Calu3 (cell line): ENCODE data around the gene NNAT. TPM values are rescaled to one million over a fixed set of nuclear protein-coding genes. Genes with fewer than 3 reads are reported as not detected.
"Not testable (repeated sequence)": the region's sequence is repeated elsewhere in the genome, so short reads cannot be mapped to it uniquely, and the experiment has no call there.

Experiments
- BruUV-seq: library from RNA; stranded (reverse); fragments of 400-500 nt; replicated peaks from 2 replicates; lab custom pipeline; 2021; lab: Mats Ljungman, UMichigan
- CTCF ChIA-PET: fragments of 300-600 bp; sonication (Branson Sonifier 250); formaldehyde crosslinking; loops from one replicate; lab custom pipeline; 2022; ENCODE audit warnings: antibody characterized with exemption; lab: Charles Lee
- DNase-seq: peaks from one replicate; pipeline ENCODE4 v3.0.0; 2022
- H3K27ac Mint-ChIP-seq: one replicate; pipeline ENCODE4 v1.8.0; 2022; ENCODE audit warnings: mixed read lengths; ENCODE audit not compliant: unreplicated experiment
- H3K27me3 Mint-ChIP-seq: one replicate; pipeline ENCODE4 v1.8.0; 2022; ENCODE audit warnings: mixed read lengths; ENCODE audit not compliant: unreplicated experiment
- H3K36me3 Mint-ChIP-seq: one replicate; pipeline ENCODE4 v1.8.0; 2022; ENCODE audit warnings: mild to moderate bottlenecking, moderate library complexity, mixed read lengths; ENCODE audit not compliant: insufficient read depth, unreplicated experiment
- H3K4me1 Mint-ChIP-seq: one replicate; pipeline ENCODE4 v1.8.0; 2022; ENCODE audit warnings: mild to moderate bottlenecking, low read depth, mixed read lengths; ENCODE audit not compliant: unreplicated experiment
- H3K4me3 Mint-ChIP-seq: one replicate; pipeline ENCODE4 v1.8.0; 2022; ENCODE audit warnings: mild to moderate bottlenecking, low read depth, moderate library complexity, mixed read lengths; ENCODE audit not compliant: unreplicated experiment
- H3K9me3 Mint-ChIP-seq: one replicate; pipeline ENCODE4 v1.8.0; 2022; ENCODE audit warnings: low read depth, mixed read lengths; ENCODE audit not compliant: unreplicated experiment
- intact Hi-C: fragments of 100-400 bp; cut with micrococcal nuclease; formaldehyde crosslinking; loops from one replicate; pipeline ENCODE4 v1.10.0; 2022; ENCODE audit not compliant: unreplicated experiment
- total RNA-seq: library from RNA; stranded (reverse); gene quantifications from 2 replicates; pipeline ENCODE4 v1.2.3, GENCODE V29; 2022
- TF ChIP-seq, protein P1 (sequence below): fragments of 200-600 bp; IDR thresholded peaks from one replicate; pipeline ENCODE4 v1.8.0; 2022; ENCODE audit warnings: antibody characterized with exemption; ENCODE audit not compliant: unreplicated experiment

NNAT gene
- total RNA-seq, 1 experiment from 2014 or later: not detected

DNA sequence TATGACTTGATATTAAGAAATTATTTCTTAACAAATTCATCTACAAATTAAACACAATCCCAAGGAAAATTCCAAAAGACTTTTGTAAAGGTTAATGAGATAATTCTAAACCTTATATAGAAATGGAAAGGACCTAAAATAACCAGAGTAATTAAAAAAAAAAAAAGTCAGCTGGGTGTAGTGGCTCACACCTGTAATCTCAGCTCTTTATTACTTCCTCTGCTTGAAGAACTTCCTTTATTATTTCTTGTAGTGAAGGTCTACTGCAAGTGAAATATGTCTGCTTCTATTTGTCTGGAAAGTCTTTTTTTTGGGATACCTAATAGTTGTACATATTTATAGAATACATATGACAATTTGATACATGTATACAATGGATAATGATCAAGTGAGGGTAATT is 26.9 kb downstream of the NNAT start:
- peaks cover 29% of the 10 kb centered on the region for H3K27me3 Mint-ChIP-seq

GRCh38 chr20:37550101-37550920 is 29.3 kb downstream of the NNAT start:
- intact Hi-C loops, BruUV-seq: not testable (repeated sequence)

More for the DNA sequence above, 26.9 kb downstream of the NNAT start:
- Mint-ChIP-seq H3K36me3 (no peaks in the 10 kb centered on the region), H3K4me1 (no peaks in the 10 kb centered on the region), H3K4me3 (no peak overlapping the region), H3K9me3 (no peaks in the 10 kb centered on the region), H3K27ac (no peak overlapping the region)
- CTCF ChIA-PET: interaction anchor here (0.6 to 1.2 kb wide), 3 partner anchors 9 to 561 kb away, joined by 3 to 4 read pairs (median 3); no protein-coding TSS in a partner anchor
- intact Hi-C loops: no loop called here
- TF ChIP-seq, protein P1, sequence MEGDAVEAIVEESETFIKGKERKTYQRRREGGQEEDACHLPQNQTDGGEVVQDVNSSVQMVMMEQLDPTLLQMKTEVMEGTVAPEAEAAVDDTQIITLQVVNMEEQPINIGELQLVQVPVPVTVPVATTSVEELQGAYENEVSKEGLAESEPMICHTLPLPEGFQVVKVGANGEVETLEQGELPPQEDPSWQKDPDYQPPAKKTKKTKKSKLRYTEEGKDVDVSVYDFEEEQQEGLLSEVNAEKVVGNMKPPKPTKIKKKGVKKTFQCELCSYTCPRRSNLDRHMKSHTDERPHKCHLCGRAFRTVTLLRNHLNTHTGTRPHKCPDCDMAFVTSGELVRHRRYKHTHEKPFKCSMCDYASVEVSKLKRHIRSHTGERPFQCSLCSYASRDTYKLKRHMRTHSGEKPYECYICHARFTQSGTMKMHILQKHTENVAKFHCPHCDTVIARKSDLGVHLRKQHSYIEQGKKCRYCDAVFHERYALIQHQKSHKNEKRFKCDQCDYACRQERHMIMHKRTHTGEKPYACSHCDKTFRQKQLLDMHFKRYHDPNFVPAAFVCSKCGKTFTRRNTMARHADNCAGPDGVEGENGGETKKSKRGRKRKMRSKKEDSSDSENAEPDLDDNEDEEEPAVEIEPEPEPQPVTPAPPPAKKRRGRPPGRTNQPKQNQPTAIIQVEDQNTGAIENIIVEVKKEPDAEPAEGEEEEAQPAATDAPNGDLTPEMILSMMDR: no peak
- no peak for DNase-seq
- no TSS peak for BruUV-seq

GRCh38 chr20:37551660-37552059 is 30.6 kb downstream of the NNAT start:
- peaks cover 39% of the 10 kb centered on the region for H3K27me3 Mint-ChIP-seq
- H3K9me3 Mint-ChIP-seq, H3K4me3 Mint-ChIP-seq, BruUV-seq, DNase-seq, H3K36me3 Mint-ChIP-seq, H3K27ac Mint-ChIP-seq, H3K4me1 Mint-ChIP-seq, intact Hi-C loops: not testable (repeated sequence)
- CTCF ChIA-PET: interaction anchor here (0.6 kb wide), 2 partner anchors 443 to 497 kb away, joined by 6 to 7 read pairs; no protein-coding TSS in a partner anchor

More at GRCh38 chr20:37550101-37550920, 29.3 kb downstream of the NNAT start:
- not testable (repeated sequence) for H3K4me3 Mint-ChIP-seq, H3K4me1 Mint-ChIP-seq, H3K27ac Mint-ChIP-seq, DNase-seq, H3K36me3 Mint-ChIP-seq, H3K9me3 Mint-ChIP-seq
- H3K27me3 Mint-ChIP-seq: peaks cover 38% of the 10 kb centered on the region
- CTCF ChIA-PET: interaction anchor here (0.7 kb wide), 3 partner anchors 16 to 487 kb away, joined by 3 to 8 read pairs (median 5); no protein-coding TSS in a partner anchor

GRCh38 chr20:37552415-37552814 is 31.4 kb downstream of the NNAT start:
- no peak for DNase-seq
- H3K4me1 Mint-ChIP-seq: no peaks in the 10 kb centered on the region
- no peaks in the 10 kb centered on the region for H3K36me3 Mint-ChIP-seq
- no TSS peak for BruUV-seq
- CTCF ChIA-PET: no interaction called here
- no peak overlapping the region for H3K27ac Mint-ChIP-seq
- H3K4me3 Mint-ChIP-seq: no peak overlapping the region
- H3K9me3 Mint-ChIP-seq: no peaks in the 10 kb centered on the region
- intact Hi-C loops: no loop called here
- peaks cover 47% of the 10 kb centered on the region for H3K27me3 Mint-ChIP-seq
- TF ChIP-seq, protein P1: no peak

GRCh38 chr20:37554721-37555298 is 33.8 kb downstream of the NNAT start:
- intact Hi-C loops, H3K4me3 Mint-ChIP-seq, H3K4me1 Mint-ChIP-seq, BruUV-seq, H3K27ac Mint-ChIP-seq, DNase-seq, H3K36me3 Mint-ChIP-seq, H3K9me3 Mint-ChIP-seq: not testable (repeated sequence)
- H3K27me3 Mint-ChIP-seq: peaks cover 69% of the 10 kb centered on the region
- CTCF ChIA-PET: interaction anchor here (0.7 to 1.5 kb wide), 3 partner anchors 9 to 227 kb away, joined by 3 read pairs; no protein-coding TSS in a partner anchor
